OCI-LY7 (cell line): ENCODE measurements around the gene CRYZ.
"Not testable (repeated sequence)": the region's sequence is repeated elsewhere in the genome, so short reads cannot be mapped to it uniquely, and the experiment has no call there.

ENCODE experiments used
- CTCF ChIP-seq: fragments of 200-600 bp; sonication (generic); conservative IDR thresholded peaks from 2 replicates; pipeline ENCODE4 v1.5.1; 2014; ENCODE audit warnings: mild to moderate bottlenecking, antibody characterized with exemption, low read length, moderate library complexity, mixed read lengths
- EZH2phosphoT487 ChIP-seq: fragments of 200-600 bp; sonication (generic); IDR thresholded peaks from 2 replicates; pipeline ENCODE4 v1.6.1; 2018; ENCODE audit warnings: low read depth, borderline replicate concordance, mild to moderate bottlenecking, mixed run types, antibody characterized with exemption, low read length, moderate library complexity, mixed read lengths

- TF ChIP-seq CTCF, EZH2phosphoT487: not testable (repeated sequence)
These were observed 541 bp downstream of the CRYZ start for GRCh38 chr1:74732071-74732946.
